Activated naive CD8-positive, alpha-beta T cell (primary cell): ENCODE data around the gene VWCE.

Experiments used
- H3K27ac Mint-ChIP-seq: one replicate; pipeline ENCODE4 v1.8.0; 2021; ENCODE audit warnings: mixed read lengths
- H3K27me3 Mint-ChIP-seq: one replicate; pipeline ENCODE4 v1.8.0; 2021; ENCODE audit warnings: mixed read lengths
- H3K36me3 Mint-ChIP-seq: one replicate; pipeline ENCODE4 v1.8.0; 2021; ENCODE audit warnings: mixed read lengths
- H3K4me1 Mint-ChIP-seq: one replicate; pipeline ENCODE4 v1.8.0; 2021; ENCODE audit warnings: low read depth, mixed read lengths
- H3K4me3 Mint-ChIP-seq: one replicate; pipeline ENCODE4 v1.8.0; 2021; ENCODE audit warnings: mild to moderate bottlenecking, mixed read lengths
- H3K9me3 Mint-ChIP-seq: one replicate; pipeline ENCODE4 v1.8.0; 2021; ENCODE audit warnings: low read depth, mixed read lengths

Gene VWCE

DNA sequence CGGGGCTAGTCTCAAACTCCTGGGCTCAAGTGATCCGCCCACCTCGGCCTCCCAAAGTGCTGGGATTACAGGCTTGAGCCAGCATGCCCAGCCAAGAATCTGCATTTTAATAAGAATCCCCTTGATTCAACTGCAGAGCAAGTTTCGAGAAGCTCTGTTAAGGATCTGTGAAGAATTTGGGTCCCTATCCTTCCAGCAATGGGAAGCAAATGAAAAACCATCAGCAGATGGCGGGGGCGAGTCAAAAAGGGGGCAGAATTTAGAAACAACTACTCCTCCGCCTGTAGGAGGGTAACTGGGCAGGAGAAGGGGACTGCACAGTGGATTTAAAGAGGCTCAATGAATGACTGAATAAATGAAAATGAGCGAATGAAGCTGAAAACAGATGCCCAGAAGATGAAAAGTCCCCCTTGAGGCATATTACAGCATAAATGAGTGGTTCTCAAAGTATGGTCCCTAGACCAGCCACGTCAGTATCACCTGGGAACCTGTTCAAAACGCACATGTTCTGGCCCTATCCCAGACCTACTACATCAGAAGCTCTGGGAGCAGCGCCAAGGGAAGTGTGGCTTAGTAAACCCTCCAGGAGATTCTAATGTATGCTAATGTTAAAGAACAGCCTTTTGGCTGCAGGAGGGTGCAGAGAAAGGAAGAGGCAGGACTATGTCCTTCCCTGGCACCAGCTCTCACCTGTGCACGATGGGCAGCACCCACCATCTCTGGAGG, 15.0 kb downstream of the VWCE start:
- Mint-ChIP-seq H3K4me3 (no peak overlapping the region), H3K36me3 (peaks cover 16% of the 10 kb centered on the region), H3K4me1 (peaks cover 3% of the 10 kb centered on the region), H3K27me3 (no peaks in the 10 kb centered on the region), H3K27ac (no peak overlapping the region), H3K9me3 (no peaks in the 10 kb centered on the region)

DNA sequence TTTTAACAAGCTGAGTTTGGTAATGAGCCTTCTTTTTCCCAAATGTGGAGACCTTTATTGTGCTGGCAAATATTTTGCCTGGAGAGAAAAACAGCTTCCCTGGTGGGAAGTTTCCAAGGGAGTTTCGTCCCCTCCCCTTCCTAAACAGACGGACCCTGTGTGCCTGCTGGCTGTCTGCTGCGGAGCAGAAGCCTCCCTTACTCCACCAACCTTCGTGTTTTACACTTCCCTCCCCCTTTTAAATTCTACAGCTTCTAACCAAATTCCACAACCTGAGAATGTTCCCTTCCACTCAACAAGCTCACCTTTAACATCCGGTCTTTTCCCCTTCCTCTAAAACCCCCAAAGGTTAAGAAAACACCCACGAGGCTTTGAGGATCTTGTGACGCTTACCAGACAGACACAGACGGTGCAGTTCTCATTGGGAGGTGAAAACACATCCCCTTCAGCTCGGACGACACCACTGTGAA, 17.1 kb downstream of the VWCE start:
- H3K4me3 Mint-ChIP-seq: no peak overlapping the region
- H3K27ac Mint-ChIP-seq: no peak overlapping the region
- H3K36me3 Mint-ChIP-seq: peaks cover 7% of the 10 kb centered on the region
- no peaks in the 10 kb centered on the region for H3K9me3 Mint-ChIP-seq
- no peaks in the 10 kb centered on the region for H3K27me3 Mint-ChIP-seq
- H3K4me1 Mint-ChIP-seq: peaks cover 3% of the 10 kb centered on the region

DNA sequence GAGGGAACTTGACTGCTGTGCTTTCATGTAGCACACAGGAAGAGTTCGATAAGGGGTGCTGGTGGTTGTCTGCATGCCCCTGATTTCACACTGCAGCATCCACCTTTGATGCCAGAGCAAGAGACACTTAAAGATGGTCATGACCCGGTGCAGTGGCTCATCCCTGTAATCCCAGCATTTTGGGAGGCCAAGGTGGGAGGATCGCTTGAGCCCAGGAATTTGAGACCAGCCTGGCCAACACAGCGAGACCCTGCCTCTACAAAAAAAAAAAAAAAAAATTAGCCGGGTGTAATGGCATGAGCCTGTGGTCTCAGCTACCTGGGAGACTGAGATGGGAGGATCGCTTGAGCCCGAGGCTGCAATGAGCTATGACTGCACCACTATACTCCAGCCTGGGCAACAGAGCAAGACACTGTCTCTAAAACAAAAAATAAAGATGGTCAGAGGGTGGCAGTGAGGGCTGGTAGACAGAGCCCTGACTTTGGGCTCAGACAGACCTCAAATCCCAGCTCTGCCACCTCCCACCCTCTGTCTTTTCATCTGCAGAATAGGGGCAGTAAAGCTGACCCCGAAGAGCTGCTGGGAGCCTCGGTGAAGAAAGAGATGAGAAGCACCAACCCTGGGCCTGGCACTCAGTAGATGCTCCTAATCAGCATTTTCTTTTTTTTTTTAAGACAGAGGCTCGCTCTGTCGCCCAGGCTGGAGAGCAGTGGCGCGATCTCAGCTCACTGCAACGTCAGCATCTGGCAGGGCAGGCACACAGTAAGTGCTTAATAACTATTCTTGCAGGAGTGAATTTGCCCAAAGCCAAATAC, 17.7 kb downstream of the VWCE start:
- Mint-ChIP-seq H3K27me3 (no peaks in the 10 kb centered on the region), H3K27ac (no peak overlapping the region), H3K9me3 (no peaks in the 10 kb centered on the region), H3K36me3 (peaks cover 5% of the 10 kb centered on the region), H3K4me1 (peaks cover 3% of the 10 kb centered on the region), H3K4me3 (no peak overlapping the region)

DNA sequence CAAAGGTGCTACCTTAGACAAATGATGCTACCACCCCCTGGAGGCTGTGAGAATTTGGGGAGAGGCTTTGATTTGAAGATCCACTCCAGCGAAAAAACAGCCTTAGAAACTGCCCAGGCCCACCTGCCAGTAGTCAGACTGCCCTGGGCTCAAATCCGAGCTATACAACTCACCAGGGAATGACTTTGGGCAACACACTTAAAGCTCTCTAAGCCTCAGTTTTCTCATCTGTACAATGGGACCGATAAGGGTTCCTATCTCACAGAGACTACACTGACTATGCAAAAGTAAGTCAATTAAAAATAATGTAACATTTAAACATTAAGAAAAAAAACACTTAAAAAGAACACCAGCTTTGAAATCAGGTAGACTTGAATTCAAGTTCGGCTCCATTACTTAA, 19.9 kb downstream of the VWCE start:
- H3K27me3 Mint-ChIP-seq: no peaks in the 10 kb centered on the region
- H3K9me3 Mint-ChIP-seq: no peaks in the 10 kb centered on the region
- H3K27ac Mint-ChIP-seq: no peak overlapping the region
- H3K36me3 Mint-ChIP-seq: peaks cover 2% of the 10 kb centered on the region
- peaks cover 3% of the 10 kb centered on the region for H3K4me1 Mint-ChIP-seq
- no peak overlapping the region for H3K4me3 Mint-ChIP-seq

DNA sequence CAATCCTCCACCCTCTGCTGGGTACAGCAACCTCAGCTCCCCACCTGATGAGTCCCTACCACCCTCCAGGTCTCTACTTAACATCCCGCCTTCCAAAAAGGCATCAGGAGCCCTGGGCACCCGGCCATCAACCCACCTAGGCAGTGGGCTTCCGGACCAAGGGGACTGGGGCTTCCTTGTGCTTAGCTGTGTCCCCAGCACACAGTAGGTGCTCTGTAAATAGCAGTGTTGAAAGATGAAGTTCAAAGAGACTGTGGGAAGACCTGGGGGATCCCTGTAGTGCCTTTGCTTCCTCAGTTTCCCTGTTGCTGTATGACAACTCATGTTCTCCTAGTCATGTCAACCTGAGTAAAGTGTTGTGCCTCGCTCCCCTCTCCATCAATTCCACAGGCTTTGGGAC, 21.0 kb downstream of the VWCE start:
- no peak overlapping the region for H3K27ac Mint-ChIP-seq
- no peak overlapping the region for H3K4me3 Mint-ChIP-seq
- peaks cover 3% of the 10 kb centered on the region for H3K4me1 Mint-ChIP-seq
- H3K36me3 Mint-ChIP-seq: peaks cover 2% of the 10 kb centered on the region
- H3K9me3 Mint-ChIP-seq: no peaks in the 10 kb centered on the region
- H3K27me3 Mint-ChIP-seq: no peaks in the 10 kb centered on the region

DNA sequence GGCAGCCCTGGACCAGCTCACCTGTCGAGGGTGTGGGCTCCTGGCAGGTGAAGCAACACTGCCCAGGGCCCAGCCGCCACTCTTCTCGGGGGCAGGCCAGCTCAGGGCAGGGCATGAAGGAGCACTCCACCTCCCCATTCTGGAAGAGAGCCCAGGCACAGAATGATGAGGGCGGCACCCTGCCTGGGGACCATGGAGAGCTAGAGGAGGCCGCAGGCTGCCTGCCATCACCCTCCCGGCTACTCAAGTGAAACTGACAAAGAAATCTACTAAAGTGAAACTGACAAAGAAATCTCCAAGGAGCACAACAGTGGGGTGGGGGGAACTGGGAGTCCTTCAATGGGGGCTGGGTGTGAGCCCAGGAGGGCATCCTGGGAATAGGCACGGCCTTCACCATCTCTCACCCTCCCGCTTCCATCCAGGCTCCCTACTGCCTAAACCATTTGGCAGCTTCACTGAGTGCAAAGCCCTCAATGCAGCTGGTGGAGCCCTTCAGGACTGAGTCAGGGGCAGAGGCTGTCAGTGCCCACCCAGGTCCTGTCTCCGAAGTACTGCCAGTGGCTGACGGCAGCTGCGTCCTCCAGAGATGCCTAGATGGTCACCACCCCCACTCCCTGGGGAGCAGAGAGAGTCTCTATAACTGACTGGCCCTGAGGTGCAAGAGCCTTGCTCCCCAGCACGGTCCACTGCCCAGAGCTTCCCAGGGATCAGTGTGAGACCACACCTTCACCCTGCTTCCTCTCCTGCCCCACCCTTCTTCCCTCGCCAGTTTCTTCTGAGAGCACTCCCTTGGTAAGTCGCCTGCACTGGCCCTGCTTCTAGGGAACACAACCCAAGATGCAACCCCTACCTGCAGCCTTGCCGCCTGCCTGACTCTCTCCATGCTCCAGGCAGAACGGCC, 21.7 kb downstream of the VWCE start:
- Mint-ChIP-seq H3K27ac (no peak overlapping the region), H3K4me1 (peaks cover 3% of the 10 kb centered on the region), H3K36me3 (peaks cover 2% of the 10 kb centered on the region), H3K27me3 (no peaks in the 10 kb centered on the region), H3K9me3 (no peaks in the 10 kb centered on the region), H3K4me3 (no peak overlapping the region)

DNA sequence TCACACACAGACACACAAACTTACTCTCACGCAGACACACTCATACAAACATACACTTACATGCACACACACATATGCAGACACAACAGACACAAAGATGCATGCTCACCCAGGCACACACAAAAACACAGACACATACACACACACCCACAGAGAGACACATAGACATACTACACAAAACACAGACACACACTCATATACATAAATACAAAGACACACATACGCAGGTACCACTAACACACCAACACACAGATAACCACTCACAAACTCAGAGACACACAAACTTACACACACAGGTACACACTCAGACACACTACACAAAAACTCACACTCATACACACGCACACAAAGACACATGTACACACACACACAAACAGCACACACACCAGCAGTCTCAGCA, 22.4 kb downstream of the VWCE start:
- no peaks in the 10 kb centered on the region for H3K4me1 Mint-ChIP-seq
- H3K27ac Mint-ChIP-seq: no peak overlapping the region
- H3K27me3 Mint-ChIP-seq: no peaks in the 10 kb centered on the region
- no peaks in the 10 kb centered on the region for H3K36me3 Mint-ChIP-seq
- no peaks in the 10 kb centered on the region for H3K9me3 Mint-ChIP-seq
- H3K4me3 Mint-ChIP-seq: no peak overlapping the region

DNA sequence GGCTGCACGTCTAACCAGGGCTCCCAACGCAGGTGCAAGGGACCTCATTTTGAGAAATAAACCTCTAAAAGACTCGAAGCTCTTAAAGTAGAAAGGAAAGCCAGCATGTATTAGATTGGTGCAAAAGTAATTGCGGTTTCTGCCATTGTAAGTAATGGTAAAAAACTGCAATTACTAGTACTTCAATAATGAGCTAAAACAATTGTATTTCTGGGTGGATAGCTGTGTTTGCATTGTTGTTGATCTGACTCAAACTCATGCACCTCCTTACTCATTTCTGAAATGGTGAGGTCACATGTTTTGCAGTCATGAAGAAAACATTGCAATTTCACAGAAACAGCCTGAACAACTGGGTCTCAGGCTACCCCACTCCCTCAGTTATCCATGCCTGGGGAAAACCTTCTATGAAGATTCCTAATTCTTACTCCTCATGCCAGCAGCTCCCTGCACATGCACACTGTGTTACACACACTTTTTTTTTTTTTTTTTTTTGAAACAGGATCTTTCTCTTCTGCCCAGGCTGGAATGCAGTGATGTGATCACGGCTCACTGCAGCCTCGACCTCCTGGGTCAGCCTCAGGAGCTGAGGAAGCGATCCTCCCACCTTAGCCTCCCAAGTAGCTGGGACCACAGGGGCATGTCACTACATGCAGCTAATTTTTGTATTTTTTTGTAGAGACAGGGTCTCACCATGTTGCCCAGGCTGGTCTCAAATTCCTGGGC, 24.6 kb downstream of the VWCE start:
- Mint-ChIP-seq H3K4me1 (no peaks in the 10 kb centered on the region), H3K27ac (no peak overlapping the region), H3K36me3 (no peaks in the 10 kb centered on the region), H3K27me3 (no peaks in the 10 kb centered on the region), H3K9me3 (no peaks in the 10 kb centered on the region), H3K4me3 (no peak overlapping the region)

DNA sequence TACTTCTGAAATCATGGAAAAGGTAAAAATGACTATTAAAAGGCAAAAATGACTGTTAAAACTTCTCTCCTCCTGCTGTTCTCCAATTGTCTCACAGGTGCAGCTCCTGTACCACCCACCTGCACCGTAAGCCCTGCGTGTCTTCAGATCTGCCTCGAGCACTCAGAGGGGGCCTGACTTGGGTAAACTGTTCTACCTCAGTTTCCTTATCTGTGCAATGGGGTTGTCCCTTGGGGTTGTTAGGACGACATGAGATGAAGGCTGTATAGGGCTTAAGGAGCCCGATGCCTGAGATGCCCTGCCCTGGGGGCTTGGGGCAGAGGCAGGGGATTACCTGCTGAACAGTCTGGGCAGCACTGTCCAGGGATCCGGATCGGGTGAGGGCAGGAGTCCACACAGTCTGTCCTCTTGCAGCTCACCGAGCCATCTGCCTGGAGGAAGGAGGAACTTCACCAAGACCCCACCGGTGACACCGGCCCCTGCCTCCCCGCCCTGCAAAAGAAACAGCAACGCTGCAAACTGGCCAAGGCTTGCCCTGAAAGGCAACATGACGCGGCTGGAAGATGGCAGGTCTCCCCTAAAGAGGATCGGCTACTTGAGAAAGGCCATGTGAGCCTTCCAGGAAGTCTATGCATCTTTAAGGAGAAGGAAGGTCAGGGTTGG, 26.4 kb downstream of the VWCE start:
- no peaks in the 10 kb centered on the region for H3K9me3 Mint-ChIP-seq
- H3K27ac Mint-ChIP-seq: no peak overlapping the region

DNA sequence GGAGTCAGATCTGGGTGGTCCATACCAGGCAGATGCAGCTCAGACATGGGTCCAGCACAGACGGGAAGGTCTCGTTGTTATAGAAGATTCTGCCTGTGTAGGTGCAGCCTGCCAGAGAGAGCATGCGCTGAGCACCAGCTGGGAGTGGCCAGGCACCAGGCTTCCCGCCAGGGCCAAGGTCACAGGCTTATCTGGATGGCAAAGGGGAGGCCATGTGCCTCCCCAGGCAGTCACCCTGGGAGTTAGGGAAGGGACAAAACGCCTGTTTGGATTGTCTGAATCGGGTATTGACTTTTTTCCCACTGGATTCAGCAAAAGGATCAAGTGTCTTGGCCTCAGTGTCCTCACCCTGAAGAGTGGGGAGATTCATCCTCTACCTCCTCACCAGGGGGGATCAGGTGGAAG, 27.7 kb downstream of the VWCE start:
- Mint-ChIP-seq H3K27me3 (no peaks in the 10 kb centered on the region), H3K9me3 (no peaks in the 10 kb centered on the region), H3K4me3 (no peak overlapping the region), H3K4me1 (no peaks in the 10 kb centered on the region), H3K36me3 (no peaks in the 10 kb centered on the region), H3K27ac (no peak overlapping the region)

More for the DNA sequence above, 26.4 kb downstream of the VWCE start:
- Mint-ChIP-seq H3K4me1 (no peaks in the 10 kb centered on the region), H3K36me3 (no peaks in the 10 kb centered on the region), H3K27me3 (no peaks in the 10 kb centered on the region), H3K4me3 (no peak overlapping the region)

DNA sequence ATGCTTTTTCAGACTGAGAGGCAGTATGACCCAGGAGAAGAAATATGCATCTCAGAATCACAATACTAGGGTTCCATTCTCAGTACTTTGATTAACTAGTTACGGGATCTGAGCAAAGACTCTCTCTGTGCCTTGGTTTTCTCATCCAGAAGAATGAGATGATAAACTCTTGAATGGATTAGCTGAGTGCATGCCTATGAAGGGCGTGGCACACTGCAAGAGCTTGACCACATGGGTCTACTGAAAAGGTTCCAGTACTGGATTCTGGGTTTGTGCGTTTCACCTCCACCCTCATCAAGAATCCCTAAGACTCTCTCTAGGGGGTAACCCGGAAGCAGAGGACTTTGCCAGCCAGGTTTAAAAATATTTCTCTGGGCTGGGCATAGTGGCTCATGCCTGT, 28.5 kb downstream of the VWCE start:
- no peak overlapping the region for H3K4me3 Mint-ChIP-seq
- H3K27me3 Mint-ChIP-seq: no peaks in the 10 kb centered on the region
- no peaks in the 10 kb centered on the region for H3K36me3 Mint-ChIP-seq
- H3K4me1 Mint-ChIP-seq: no peaks in the 10 kb centered on the region
- H3K9me3 Mint-ChIP-seq: no peaks in the 10 kb centered on the region
- H3K27ac Mint-ChIP-seq: no peak overlapping the region

DNA sequence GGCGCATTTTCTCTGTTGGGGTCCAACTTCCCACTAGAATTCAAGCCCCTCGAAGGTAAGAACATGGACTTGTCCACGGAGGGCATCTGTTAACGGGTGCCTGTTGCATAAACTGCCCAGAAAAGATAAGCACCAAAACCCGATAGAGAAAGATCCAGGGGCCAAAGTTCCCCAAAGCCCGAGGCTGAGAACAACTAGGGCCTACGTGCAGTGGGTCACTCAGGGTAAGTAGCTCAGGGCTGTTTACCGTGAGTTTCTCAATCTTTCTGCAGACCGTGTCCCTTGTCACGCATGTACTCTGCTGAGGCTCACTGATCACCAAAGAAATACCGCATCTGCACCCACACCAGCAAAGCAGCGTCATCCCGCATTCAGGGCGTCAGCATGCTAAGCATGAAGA, 29.8 kb downstream of the VWCE start:
- Mint-ChIP-seq H3K36me3 (no peaks in the 10 kb centered on the region), H3K4me3 (no peak overlapping the region)

DNA sequence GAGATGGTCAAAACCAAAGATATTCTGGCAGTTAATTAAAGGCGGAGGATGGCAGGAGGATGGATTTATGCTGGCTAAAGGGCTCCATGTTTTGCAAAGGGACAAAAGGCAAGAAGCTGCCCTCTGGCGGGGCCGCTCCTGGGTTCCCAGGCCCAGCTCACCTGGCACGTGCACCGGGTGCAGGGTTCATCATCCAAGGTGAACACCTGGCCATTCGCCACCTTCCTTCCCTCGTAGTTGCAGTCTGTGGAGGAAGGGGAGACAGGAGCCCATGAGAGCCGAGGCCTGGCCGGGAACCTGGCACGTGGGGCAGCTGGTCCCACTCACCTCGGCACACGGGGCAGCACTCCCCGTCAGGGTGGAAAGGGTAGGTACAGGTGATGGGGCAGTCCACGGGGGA, 30.3 kb downstream of the VWCE start:
- no peak overlapping the region for H3K4me3 Mint-ChIP-seq
- H3K4me1 Mint-ChIP-seq: no peaks in the 10 kb centered on the region
- no peak overlapping the region for H3K27ac Mint-ChIP-seq

More for the DNA sequence above, 29.8 kb downstream of the VWCE start:
- no peaks in the 10 kb centered on the region for H3K27me3 Mint-ChIP-seq
- no peak overlapping the region for H3K27ac Mint-ChIP-seq
- no peaks in the 10 kb centered on the region for H3K9me3 Mint-ChIP-seq
- H3K4me1 Mint-ChIP-seq: no peaks in the 10 kb centered on the region

DNA sequence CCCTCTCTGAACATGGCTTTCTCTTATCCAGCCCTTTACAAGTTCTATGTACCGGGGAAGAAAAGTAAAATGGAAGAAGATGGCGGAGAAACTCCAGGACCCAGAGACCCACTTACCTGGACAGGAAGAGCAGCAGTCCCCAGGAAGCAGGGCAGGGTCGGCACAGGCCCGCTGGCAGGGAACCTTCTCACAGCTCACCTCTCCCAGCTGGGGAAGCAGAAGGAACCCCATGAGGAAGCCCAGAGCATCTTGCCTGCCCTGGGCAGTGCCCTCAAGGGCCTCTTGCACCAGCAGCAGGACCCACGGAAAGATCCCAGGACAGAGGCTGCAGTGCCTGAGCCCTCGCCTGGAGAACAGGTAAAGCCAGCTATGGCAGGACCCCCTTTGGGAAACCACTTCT, 30.7 kb downstream of the VWCE start:
- no peaks in the 10 kb centered on the region for H3K9me3 Mint-ChIP-seq
- no peaks in the 10 kb centered on the region for H3K27me3 Mint-ChIP-seq
- H3K4me1 Mint-ChIP-seq: no peaks in the 10 kb centered on the region
- no peak overlapping the region for H3K27ac Mint-ChIP-seq
- no peak overlapping the region for H3K4me3 Mint-ChIP-seq
- no peaks in the 10 kb centered on the region for H3K36me3 Mint-ChIP-seq

More for the DNA sequence above, 30.3 kb downstream of the VWCE start:
- Mint-ChIP-seq H3K27me3 (no peaks in the 10 kb centered on the region), H3K36me3 (no peaks in the 10 kb centered on the region), H3K9me3 (no peaks in the 10 kb centered on the region)
